ENCODE results near the gene CCDC188.

GRCh38 chr22:20183101-20183500 is 32.2 kb upstream of the CCDC188 start:
- TF ChIP-seq CTCF (IDR thresholded peaks at IDR 0.05; ENCODE audit: low read length) = no peak
- TF ChIP-seq EZH2 (IDR thresholded peaks at IDR 0.05; ENCODE audit: borderline replicate concordance, low read length) = no peak

Data from OCI-LY1 (cell line).